C4-2B (cell line): Measurements from ENCODE around the gene COPG2.
"Not testable (repeated sequence)": the region's sequence is repeated elsewhere in the genome, so short reads cannot be mapped to it uniquely, and the experiment has no call there.

Source experiments
- CTCF ChIP-seq: fragments of 450-650 bp; conservative IDR thresholded peaks from 2 replicates; pipeline ENCODE4 v1.5.1; 2017; ENCODE audit warnings: mild to moderate bottlenecking
- ZFX ChIP-seq: fragments of 450-650 bp; IDR thresholded peaks from 2 replicates; pipeline ENCODE4 v1.6.1; 2017

GRCh38 chr7:130585932-130586331 is 82.6 kb downstream of the COPG2 start:
- TF ChIP-seq CTCF, ZFX: not testable (repeated sequence)
